Measurements from ENCODE around the gene MYOD1. TPM values are rescaled to one million over a fixed set of nuclear protein-coding genes. Genes with fewer than 3 reads are reported as not detected.

The MYOD1 gene
- total RNA-seq, 4 donors from 2014 or later: not detected

- Histone ChIP-seq H3K4me1 (no peaks in the 10 kb centered on the region), H3K27ac (no peak overlapping the region), H3K9me3 (no peaks in the 10 kb centered on the region), H3K4me3 (no peak overlapping the region), H3K27me3 (peaks cover 22% of the 10 kb centered on the region), H3K36me3 (no peaks in the 10 kb centered on the region)
- no peak for ATAC-seq
- TF ChIP-seq POLR2AphosphoS5 (IDR thresholded peaks at IDR 0.05): no peak
- no peak for TF ChIP-seq POLR2A (IDR thresholded peaks at IDR 0.05)
- TF ChIP-seq CTCF (IDR thresholded peaks at IDR 0.05): no peak
- no peak for TF ChIP-seq EP300 (IDR thresholded peaks at IDR 0.05)
- WGBS, 2 donors (ENCODE audit: low coverage in 1 of 2): 83% methylated on average over 1 of the region's 2 CpGs; no CpG with 5 or more reads in 1 of the 2 donors
These were observed 32.2 kb downstream of the MYOD1 start for GRCh38 chr11:17751558-17751957.

- Histone ChIP-seq H3K36me3 (no peaks in the 10 kb centered on the region), H3K9me3 (no peaks in the 10 kb centered on the region), H3K4me3 (no peak overlapping the region), H3K4me1 (no peaks in the 10 kb centered on the region), H3K27ac (no peak overlapping the region), H3K27me3 (peaks cover 18% of the 10 kb centered on the region)
- 60 to 73% methylated on average over 3 to 5 of the region's 7 CpGs for WGBS, 2 donors (ENCODE audit: low coverage in 1 of 2)
- no peak for TF ChIP-seq POLR2A (IDR thresholded peaks at IDR 0.05)
- TF ChIP-seq POLR2AphosphoS5 (IDR thresholded peaks at IDR 0.05): no peak
- TF ChIP-seq CTCF (IDR thresholded peaks at IDR 0.05): no peak
- TF ChIP-seq EP300 (IDR thresholded peaks at IDR 0.05): no peak
- ATAC-seq: no peak
These were observed 32.8 kb downstream of the MYOD1 start for GRCh38 chr11:17752144-17752543.

GRCh38 chr11:17753153-17753552, 33.8 kb downstream of the MYOD1 start:
- no peaks in the 10 kb centered on the region for H3K4me1 ChIP-seq
- TF ChIP-seq POLR2A (IDR thresholded peaks at IDR 0.05): no peak
- TF ChIP-seq CTCF (IDR thresholded peaks at IDR 0.05): no peak
- TF ChIP-seq POLR2AphosphoS5 (IDR thresholded peaks at IDR 0.05): no peak
- no peak for TF ChIP-seq EP300 (IDR thresholded peaks at IDR 0.05)
- H3K36me3 ChIP-seq: no peaks in the 10 kb centered on the region
- H3K4me3 ChIP-seq: no peak overlapping the region
- WGBS, 2 donors (ENCODE audit: low coverage in 1 of 2): 50% methylated on average over 2 of the region's 5 CpGs; no CpG with 5 or more reads in 1 of the 2 donors
- ATAC-seq: no peak
- peaks cover 8% of the 10 kb centered on the region for H3K27me3 ChIP-seq
- H3K27ac ChIP-seq: no peak overlapping the region
- H3K9me3 ChIP-seq: no peaks in the 10 kb centered on the region

- TF ChIP-seq CTCF (IDR thresholded peaks at IDR 0.05) (no peak), POLR2A (IDR thresholded peaks at IDR 0.05) (no peak), EP300 (IDR thresholded peaks at IDR 0.05) (no peak), POLR2AphosphoS5 (IDR thresholded peaks at IDR 0.05) (no peak)
- H3K27ac ChIP-seq: no peak overlapping the region
- no peak for ATAC-seq
- H3K4me3 ChIP-seq: no peak overlapping the region
- H3K27me3 ChIP-seq: peaks cover 6% of the 10 kb centered on the region
- H3K4me1 ChIP-seq: no peaks in the 10 kb centered on the region
- no peaks in the 10 kb centered on the region for H3K36me3 ChIP-seq
- peaks cover 0 to 4% (median 0%) of the 10 kb centered on the region in 3 donors for H3K9me3 ChIP-seq
- WGBS, 2 donors (ENCODE audit: low coverage in 1 of 2): 50 to 90% methylated on average over 2 of the region's 10 CpGs
These were observed 34.3 kb downstream of the MYOD1 start for GRCh38 chr11:17753641-17754040.

GRCh38 chr11:17755891-17756290, 36.5 kb downstream of the MYOD1 start:
- Histone ChIP-seq H3K27ac (no peak overlapping the region), H3K27me3 (peaks cover 6% of the 10 kb centered on the region), H3K9me3 (peaks cover 0 to 11% (median 0%) of the 10 kb centered on the region in 3 donors), H3K36me3 (no peaks in the 10 kb centered on the region), H3K4me1 (no peaks in the 10 kb centered on the region), H3K4me3 (no peak overlapping the region)
- TF ChIP-seq CTCF (IDR thresholded peaks at IDR 0.05): no peak
- TF ChIP-seq EP300 (IDR thresholded peaks at IDR 0.05): no peak
- no peak for TF ChIP-seq POLR2AphosphoS5 (IDR thresholded peaks at IDR 0.05)
- no peak for TF ChIP-seq POLR2A (IDR thresholded peaks at IDR 0.05)
- no peak for ATAC-seq
- WGBS, 2 donors (ENCODE audit: low coverage in 1 of 2): 75 to 82% methylated on average over 3 of the region's 3 CpGs

Measured in gastroesophageal sphincter (tissue), 4 donors.